ENCODE results near the gene HACD1. TPM values are rescaled to one million over a fixed set of nuclear protein-coding genes. Genes with fewer than 3 reads are reported as not detected.

Gene HACD1, protein sequence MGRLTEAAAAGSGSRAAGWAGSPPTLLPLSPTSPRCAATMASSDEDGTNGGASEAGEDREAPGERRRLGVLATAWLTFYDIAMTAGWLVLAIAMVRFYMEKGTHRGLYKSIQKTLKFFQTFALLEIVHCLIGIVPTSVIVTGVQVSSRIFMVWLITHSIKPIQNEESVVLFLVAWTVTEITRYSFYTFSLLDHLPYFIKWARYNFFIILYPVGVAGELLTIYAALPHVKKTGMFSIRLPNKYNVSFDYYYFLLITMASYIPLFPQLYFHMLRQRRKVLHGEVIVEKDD
- 12.9 TPM for total RNA-seq

DNA sequence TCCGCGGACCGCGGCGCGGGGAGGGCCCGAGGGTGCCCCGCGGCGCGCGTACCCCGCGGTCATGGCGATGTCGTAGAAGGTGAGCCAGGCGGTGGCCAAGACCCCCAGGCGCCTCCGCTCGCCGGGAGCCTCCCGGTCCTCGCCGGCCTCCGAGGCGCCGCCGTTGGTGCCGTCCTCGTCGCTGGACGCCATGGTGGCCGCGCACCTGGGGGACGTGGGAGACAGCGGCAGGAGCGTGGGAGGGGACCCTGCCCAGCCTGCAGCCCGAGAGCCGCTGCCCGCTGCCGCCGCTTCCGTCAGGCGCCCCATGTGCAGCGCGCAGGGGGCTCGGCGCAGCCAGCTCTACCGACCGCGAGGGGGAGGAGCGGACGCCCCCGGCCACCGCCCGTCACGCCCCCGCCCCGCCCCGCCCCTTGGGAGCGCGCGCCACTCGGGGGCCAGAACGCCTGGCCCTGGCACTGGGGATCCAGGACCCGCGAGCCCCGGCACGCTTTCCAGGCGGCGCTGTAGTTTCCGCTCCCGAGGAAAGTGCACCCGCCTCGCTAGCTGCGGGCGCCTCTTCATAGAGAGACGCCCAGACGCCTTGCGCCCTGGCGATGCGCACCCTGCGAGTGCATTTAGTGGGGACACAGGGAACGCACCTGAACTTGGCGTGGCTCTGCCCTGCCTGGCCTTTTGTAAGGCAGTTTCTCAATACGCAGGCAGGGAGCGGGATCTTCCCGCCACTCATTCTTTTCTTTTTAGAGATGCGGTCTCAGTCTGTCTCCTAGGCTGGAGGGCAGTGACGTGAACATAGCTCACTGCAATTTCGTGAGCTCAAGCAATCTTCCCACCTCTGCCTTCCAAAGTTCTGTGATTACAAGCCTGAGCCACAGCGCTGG is at the start of gene HACD1:
Gene HACD1, minus strand, starts transcription at position 344 of the 881 bp plus-strand sequence. Its CDS starts 35 bp downstream, at position 309.

DNA sequence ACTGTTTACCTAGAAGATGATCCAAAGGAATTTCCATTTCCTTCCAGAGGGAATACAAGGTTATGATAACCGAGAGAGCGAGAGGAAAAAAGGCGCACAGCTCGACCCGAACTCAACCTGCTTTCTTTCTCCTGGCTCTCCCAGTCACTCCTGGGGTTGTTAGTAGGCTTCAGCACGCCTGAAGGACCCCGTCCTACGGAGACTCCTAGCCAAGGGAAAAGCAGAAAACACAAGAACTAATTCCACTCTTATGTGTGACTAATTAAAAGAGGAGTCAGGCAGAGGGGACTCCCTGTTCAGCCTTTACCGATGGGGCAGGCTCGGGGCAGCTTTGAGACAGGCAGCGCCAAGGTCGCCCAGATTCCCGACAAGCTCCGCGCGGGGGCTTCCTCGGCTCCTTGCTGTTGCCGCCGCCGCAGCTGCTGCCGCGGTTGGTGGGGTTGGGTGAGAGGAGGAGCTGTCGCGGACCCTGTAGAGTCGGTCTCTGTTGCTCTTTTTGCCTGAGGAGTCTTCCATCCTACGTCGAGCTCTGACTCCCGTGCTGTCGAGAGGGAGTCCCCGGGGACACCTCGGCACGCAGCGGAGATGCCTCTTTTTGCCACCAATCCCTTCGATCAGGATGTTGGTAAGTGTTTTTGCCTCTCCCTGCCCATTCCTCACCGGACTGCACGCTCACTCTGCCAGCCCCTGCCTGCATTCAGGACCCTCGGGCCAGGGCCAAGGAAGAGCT is 26.7 kb upstream of the HACD1 start, which contains the start of gene STAM:
Gene STAM, plus strand, starts transcription at position 397 of the 730 bp plus-strand sequence. Its CDS starts 189 bp downstream, at position 586.

Other genes with a start within 250 kb of the HACD1 start
- gene ST8SIA6, start 162.8 kb downstream of the HACD1 start, total RNA-seq: 4.4 TPM
- gene STAM, start 26.8 kb upstream of the HACD1 start, total RNA-seq: 42.2 TPM
- gene TMEM236, start 134.8 kb upstream of the HACD1 start, total RNA-seq: 0.44 TPM
- gene MRC1, start 192.0 kb upstream of the HACD1 start, total RNA-seq: 9.5 TPM

Measured in camera-type eye (tissue), 1 donor.